Medulla oblongata (tissue), 1 donor: ENCODE data around the gene CSGALNACT2.

Source experiments
- DNase-seq: peaks from one replicate; pipeline ENCODE4 v3.0.0-alpha.2; 2015; ENCODE audit errors: extremely low spot score

The CSGALNACT2 gene

DNA sequence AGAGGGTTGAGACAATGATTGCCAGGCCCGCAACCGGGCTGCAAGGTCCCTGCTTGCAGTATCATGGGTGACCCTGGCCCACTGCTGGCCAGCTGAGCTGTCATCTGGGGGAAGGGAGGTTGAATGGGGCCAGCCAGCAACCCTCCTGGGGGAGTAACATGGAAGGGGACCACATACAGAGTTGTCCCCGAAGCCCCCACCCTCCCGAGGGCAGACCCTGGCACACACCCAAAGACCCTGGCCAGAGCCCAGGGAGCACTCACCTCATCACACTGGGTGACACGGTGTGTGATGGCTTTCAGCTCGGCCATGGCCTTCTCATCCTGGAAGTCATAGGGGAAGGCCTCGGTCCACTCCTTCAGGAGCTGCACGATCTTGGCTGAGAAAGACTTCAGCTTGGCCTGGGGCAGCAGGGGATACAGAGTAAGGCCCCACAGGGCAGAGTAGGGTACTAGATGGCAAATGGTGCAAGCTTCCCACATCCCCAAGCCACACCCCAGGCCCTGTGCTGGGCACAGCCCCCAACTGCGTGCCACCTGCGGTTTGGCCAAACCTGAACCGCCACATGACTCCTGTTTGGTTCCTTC, 63.4 kb downstream of the CSGALNACT2 start:
- no peak for DNase-seq

DNA sequence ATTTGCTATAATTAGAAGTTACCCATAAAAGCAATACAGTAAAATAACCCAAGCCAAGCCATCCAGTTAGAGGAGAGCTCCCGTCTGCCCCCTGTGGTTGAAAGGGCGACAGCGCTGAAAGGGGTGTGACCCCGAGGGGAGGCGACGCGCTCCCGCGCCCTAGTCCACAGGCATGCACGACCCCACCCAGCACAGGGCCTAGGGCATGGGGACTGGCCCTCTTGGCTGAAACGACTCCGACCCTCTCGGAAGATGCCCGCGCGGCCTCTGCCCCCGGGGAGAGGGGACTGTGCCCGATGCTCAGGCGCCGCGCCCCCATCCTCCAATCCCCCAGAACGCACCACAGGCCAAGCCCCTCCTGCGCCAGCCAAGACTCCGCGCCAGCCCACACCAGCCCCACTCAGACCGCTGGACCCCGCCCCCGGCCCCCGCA, 64.0 kb downstream of the CSGALNACT2 start:
- peak; percentile 38 for DNase-seq

DNA sequence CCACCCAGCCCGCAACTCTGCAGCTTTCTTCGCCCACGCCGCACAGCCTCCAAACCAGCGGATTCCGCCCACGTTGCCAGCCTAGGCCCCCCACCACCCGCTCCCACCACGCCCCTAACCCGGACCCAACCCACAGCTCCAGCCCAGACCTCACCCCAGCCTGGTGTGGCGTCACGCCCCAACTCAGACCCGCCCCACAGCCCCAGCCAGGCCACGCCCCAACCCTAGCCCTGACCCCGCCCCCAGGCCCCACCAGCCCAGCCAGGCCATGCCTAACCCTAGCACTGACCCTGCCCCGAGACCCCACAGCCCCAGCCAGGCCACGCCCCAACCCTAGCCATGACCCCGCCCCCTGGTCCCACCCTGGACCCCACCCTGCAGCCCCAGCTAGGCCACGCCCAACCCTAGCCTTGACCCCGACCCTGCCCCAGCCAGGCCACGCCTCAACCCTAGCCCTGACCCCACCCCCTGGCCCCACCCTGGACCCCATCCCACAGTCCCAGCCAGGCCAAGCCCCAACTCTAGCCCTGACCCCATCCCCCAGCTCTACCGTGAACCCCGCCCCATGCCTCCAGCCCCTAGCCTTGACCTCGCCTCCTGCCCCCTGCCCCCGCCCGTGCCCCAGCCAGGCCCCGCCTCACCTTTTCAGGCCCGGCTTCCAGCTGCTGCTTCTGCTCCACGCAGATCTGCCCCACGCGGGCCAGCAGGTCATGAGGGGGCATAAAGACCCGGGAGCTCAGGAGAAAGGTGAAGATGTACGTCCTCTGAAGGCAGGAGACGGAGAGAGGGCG, 64.6 kb downstream of the CSGALNACT2 start:
- DNase-seq, result no peak

DNA sequence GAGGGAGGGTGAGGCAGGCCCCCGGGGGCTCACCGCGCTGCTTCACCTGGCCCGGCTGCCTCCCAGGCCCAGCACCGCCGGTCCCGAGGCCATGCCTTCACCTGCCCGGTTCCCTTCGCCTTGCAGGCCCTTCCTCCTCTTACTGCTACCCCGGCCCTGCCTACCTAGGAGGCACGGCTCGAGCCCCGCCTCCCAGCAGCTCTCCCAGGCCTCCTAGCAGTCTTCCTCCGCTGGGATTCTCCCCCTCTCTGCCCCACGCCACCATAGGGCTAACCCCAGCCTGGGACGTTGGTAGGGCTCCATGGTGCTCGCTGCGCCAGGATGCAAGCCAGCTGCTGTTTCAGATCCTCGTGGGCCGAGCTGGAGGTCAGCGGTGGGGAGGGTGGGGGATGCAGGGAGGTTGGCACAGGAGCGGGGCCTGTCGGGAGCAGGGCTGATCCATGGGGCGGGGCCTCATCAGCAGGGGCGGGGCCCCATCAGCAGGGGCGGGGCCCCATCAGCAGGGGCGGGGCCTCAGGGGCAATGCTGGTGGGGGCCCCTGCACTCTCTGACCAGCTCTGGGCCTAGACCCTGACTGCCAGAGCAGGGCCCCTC, 65.3 kb downstream of the CSGALNACT2 start:
- DNase-seq, result no peak

DNA sequence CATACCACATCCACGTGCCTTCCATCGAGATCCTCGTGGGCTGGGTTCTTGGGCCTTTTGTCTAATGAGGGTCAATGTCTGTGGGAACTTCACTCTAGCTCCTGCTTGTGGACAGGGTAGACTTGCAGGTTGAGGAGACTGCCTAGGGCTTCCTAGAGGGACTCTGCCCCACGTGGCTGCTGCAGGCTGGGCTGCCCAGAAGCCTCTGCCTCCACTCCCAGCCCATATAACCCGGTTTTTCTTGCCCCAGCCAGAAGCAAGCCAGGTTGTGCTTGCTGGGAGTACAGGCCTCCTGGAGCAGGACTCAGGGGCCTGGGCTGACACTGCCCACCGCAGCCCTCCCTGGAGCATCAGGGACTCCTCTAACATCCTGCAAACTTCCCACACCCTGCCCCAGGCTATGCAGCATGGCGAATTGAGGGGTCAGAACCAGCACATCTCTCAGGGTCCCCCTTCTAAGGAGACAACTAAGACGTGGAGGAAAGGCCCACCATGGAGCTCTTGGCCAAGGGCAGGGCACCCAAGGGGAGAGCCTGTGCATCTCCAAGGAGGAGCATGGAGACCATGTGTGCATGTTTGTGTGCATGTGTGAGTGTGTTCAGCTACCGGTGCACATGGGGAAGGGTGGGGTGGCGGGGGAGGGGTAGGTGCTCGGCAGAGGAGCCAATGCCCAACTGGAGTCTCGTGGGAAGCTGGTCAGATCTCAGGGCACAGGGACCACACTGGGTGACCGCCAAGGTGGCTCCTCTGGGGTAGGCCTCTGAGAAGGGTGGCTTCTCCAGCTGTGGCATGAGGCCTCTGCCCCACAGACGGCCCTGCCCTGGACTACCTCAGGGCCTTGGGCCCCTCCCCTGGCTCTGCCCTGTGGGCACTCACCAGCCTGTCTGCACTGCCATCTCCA, 66.0 kb downstream of the CSGALNACT2 start:
- DNase-seq, result no peak

DNA sequence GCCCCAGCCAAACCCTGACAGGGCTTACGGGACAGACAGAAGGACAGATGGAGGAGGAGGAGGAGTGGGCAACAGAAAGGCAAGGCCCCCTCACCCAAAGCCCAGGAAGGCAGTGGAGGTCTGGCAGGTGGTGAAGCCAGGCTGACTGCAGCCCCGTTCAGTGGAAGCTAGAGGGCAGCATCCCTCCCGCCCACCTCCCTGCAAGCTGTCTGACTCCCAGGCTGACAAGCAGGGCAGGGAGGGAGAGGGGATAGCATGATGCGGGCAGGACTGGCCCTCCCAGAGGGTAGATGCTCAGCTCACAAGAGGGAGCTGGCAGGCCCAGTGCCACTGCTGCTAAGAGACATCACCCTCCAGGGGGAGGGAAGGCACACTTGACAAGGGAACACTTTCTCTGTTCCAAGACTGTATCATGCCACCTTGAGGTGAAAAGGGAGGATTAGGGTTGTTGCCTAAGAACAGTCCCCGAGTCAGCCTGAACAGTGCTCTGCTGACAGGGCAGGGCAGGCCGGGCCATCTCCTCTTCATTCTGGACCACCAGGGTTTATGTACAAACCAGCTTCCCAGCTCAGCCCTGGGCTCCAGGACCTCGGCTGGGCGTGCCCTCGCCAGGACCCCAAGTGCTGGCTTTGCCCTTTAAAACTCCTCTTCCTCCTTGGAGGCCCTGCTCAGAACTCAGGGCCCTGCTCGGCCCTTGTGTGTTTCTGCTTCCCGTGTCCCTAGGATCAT, 66.9 kb downstream of the CSGALNACT2 start:
- peak; percentile 83 for DNase-seq

DNA sequence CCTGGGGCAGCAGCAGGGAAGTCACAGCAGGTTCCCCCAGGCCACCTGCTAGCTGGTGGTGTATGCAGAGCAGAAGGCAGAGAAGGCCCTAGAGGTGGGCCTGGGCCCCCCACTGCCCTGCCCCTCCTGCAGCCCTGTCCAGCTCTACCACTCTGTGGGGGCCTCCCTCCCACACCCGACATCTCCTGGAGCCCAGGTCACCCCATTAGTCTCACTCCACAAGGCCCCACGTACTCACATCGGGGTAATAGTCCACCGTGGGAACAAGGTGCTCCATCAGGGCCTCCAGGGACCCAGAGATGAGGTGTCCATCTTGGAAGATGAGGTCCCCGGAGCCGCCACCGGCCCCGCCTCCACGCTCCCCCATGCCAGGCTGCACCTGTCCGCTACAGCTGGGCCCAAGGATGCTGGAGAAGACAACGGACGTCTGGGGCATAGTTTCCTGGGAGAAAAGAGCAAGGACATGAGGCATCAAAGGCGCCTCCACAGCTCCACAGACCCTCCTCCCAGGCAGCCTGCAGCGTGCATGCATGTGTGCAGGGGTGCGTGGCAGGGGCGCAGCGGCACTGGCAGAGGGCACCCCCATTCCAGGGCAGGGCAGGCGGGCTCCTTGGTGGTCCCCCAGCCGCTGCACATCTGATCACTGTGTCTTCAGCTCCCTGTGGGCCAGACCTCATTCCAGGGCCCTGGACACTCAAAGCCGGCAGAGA, 67.6 kb downstream of the CSGALNACT2 start:
- no peak for DNase-seq

DNA sequence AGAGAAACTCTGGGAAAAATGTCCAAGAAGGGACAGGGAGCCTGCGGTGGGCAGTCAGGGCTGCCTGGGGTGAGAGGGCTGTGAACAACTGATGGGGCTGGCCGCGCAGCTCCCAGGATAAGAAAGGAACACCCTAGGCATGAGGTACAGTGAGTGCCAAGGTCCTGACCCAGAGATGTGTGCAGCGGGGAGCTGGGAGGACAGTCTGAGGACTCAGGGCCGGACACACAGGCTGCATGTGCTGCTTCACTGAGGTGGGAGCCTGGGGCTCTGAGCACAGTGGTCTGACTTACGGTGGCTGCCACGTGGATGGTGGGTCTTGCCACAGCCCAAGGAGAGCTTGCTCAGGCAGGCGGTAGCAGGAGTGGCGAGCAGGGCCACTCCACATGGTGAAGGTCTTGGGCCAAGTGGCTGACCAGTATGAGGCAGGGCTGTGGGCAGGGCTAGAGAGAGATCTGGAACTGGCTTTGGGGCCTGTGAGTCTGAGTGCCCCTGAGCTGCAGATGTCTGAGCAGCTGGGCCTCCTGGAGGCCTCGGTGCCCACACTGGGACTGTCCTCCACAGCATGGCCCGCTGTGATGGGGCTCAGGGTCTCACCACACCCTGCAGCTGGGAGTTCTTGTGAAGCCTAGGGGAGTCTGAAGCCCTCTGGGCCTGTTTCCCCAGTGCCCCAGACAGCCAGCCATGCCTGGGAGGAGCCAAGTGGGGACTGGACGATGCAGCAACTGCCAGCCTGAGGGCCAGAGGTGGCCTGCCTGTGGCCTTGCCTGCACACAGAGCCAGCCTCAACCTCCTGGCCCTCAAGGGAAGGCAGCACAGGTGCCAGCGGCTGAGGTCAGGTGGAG, 68.4 kb downstream of the CSGALNACT2 start:
- DNase-seq, result no peak

DNA sequence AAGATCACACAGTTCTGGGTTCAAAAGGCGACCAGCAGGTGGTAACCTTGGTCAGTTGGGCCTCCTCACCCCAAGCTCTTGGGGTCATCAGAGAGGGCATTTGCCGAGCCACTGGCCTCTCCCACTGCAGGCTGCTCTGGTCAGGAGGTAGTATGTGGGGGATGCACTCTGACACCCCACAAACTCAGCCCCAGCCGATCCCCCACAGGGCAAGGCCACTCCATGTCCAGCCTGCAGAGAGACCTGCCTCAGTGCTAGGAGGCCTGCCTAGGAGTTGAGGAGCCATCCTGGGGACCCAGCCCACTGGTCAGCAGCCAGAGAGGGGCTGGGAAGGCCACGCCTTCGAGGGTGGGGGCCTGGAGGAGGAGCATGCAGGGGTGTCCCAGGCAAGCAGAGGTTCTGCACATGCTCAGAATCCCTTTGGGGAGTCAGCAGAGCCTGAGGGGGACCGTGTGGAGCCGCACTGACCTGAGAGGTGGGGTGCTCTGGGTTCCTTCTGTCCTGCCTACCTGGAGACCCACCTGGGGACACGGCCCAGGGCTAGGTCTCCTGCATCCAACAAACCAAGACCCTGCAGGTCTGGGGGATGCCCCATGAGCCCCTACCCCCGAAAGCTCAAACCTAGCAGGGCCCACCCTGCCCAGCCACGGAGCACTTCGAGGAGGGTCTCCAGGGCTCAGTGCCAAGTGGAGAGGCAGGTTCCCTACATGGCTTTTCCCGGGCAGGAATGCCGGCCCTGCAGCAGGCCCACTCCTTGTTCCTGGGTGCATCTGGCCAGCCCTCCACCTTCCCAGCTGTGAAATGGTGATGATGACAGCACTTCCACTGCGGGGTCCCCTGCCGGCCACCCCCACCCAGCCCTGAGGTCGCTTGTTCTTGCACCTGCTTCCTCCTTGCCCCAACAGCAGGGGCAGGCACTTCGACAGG, 70.2 kb downstream of the CSGALNACT2 start:
- no peak for DNase-seq

DNA sequence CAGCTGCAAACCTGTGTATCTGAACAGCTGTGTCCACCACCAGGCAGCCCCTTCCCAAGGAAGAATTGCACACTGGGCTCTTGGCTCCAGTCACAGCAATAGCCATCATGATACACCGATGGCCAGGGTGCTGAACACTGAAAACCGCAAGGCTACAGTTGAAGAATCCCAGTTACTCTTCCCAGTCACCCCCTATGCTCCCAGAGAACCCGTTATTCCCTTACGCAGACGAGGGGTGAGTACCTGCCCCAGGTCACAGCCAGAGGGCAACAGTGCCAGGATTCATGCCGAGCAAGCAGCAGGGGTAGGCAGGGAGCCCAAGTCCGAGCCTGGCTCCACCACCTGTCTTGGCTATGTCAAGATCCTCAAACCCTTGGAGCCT, 70.8 kb downstream of the CSGALNACT2 start:
- DNase-seq, result no peak

DNA sequence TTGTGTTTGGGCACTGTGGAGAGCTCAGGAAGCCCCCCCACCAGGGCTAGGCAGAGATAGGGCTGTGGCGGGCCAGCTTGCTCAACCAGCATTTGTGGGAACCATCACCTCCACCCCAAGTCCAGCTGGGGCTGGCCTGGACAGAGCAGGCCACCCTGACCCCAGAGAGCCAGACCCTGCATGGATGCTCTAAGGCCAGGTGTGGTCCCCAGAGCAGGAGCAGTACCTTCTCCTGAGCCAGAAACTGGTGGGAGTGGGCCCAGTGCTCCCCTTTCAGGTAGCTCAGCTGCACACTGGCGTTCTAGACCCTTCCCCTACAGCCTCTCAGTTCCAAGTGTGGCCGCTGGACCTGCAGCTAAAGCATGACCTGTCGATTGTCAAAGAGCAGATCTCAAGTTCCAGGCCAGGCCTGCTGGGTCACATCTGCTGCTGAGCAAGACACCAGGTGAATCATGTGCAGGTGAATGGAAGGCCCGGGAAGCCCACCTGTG, 71.5 kb downstream of the CSGALNACT2 start:
- no peak for DNase-seq

DNA sequence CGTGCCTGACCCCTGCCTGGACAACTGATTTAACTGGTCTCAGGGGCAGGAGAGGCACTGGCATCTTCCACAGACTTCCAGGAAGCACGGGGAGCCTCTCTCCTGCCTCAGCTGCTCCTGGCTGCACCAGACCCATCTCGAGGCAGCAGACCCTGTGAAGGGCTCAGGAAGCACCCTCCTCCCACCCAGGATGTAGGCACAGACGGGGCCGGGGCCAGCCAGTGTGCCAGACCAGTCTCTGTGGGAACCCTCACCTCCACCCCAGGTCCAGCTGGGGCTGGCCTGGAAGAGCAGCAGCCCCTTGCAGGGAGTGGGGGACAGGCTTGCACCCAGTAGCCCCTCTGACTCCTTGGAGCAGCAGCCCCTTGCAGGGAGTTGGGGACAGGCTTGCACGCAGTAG, 72.3 kb downstream of the CSGALNACT2 start:
- DNase-seq, result no peak

DNA sequence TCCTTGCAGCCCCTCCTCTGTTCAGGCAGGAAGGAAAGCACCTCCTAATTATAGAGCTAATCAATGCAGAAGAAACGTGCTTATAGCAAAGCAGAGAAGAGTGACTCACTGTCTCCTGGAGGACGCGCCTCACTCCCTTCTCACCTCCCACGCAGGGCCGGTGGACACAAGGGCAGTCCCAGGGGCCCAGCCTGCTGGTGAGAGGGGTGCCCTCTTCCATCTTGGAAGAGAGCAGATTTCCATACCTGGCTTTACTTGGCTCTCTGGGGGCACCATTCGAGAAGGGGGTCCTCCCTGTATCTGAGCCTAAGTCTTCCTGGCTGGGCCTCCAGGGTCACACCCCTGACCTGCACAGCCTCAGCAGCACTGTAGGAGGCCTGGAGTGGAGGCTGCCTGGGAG, 72.8 kb downstream of the CSGALNACT2 start:
- no peak for DNase-seq

DNA sequence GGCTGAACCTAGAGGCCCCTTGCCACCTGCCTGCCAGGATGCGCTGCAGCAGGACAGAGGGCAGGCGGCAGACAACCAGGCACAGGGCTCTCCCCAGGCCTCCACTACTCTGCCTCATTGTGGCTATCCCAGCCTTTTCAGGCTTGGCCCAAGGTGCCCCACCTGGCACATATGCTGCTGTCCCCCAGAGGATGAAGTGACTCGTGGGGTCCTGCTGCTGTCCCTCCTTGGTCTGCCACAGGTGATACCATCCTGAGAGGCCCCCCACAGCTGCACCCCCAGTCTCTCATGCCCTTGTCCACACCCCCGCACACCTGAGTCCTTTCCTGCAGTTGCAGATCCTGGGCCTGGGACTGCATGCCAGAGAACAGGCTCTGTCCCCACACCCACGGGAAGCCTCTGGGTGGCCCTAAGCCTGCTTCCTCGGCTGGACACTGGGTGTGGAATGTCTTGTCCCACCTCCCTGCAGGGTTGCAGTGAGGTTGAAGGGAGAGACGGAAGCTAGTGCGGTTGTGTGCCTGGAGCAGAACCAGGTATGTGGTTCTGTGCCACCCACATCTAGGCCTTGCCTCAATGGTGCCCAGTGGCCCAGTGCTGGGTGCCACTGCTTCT, 73.3 kb downstream of the CSGALNACT2 start:
- no peak for DNase-seq

DNA sequence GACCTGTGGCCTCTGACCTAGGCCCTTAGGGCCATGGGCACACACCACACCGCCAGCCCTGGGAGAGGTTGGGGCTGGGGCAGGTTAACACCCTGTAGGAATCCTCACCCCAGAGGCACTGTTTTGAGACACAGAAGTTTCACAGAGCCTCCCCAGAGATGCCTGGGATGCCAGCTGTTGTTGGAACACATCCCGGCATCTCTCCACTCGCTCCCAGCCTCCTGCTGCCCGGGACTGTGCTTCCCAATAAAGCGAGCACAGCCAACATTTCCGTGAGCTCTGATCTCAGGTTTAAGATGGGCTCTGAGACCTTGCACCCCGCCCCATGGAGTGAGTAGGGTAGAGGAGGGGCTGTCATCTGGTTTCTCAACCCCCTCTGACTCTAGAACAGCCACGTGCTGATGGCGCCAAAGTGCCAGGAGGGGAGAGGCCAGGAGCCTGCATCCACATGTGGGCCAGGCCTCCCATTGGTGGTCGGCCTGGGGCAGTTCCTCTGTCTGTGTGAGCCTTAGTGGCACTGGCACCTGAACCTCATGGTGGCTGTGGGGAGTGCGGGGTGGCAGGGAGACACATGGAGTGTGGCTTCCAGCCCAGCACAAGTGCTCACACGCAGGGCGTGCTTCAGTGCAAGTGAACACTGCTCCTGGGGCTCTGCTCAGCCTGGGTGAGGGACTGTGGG, 73.9 kb downstream of the CSGALNACT2 start:
- peak; percentile 28 for DNase-seq

DNA sequence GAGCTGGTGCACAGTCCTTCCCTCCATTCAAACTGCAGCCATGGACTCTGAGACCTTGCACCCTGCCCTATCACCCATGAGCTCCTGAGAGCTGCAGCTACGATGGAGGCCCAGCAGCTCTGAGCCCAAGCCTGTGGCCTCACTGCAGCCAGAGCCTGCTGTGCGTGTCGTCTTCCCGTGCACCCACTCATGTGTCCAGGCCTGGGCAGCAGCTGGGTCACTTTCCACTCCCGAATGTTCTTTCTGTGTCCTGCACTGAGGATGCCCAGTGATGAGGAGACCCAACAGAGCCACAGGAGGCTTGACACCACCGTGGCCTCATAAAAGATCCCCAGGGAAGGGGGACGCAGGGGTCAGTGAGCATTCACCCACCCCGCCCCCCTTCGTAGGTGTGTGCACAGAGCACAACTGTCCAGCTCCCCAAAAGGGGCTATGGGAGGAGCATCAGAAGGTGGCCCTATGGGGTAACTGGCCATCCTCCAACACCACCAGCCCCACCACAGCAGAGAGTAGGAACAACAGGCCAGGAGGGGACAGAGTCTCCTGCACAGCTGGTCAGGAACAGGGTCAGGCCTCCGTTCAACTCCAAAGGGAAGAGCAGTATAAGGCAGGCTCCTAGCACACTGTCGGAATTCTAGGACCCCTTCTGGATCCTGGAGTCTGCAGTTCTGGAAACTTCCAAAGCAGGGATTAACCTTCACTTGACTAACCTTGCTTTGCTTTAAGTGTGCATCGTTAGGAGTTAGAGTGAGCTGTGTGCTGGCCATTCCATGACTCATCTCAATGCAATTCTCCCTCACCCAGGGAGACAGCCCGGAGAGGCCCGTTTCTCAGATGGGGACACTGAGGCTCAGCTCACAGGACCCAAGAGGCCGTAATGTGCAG, 76.1 kb downstream of the CSGALNACT2 start:
- DNase-seq, result no peak
